H1 (cell line): Measurements from ENCODE around the gene STK32C. TPM values are rescaled to one million over a fixed set of nuclear protein-coding genes. Genes with fewer than 3 reads are reported as not detected.

ENCODE experiments used
- EP300 ChIP-seq, 2 experiments: IDR thresholded peaks; 1 replicate in 1 of 2; 2 replicates in 1 of 2; pipeline ENCODE4 v1.6.1; 2011 to 2012; ENCODE audit warnings: low read depth in 2 of 2, low read length in 2 of 2, mild to moderate bottlenecking in 2 of 2, borderline replicate concordance in 1 of 2, inconsistent platforms in 1 of 2, moderate library complexity in 1 of 2
- RAD21 ChIP-seq, 2 experiments: IDR thresholded peaks in 1 of 2; conservative IDR thresholded peaks in 1 of 2; 2 replicates each; pipeline ENCODE4 v1.6.1; 2011; ENCODE audit warnings: low read depth in 2 of 2, low read length in 2 of 2, improper control_type of control experiment in 1 of 2, inconsistent platforms in 1 of 2, mild to moderate bottlenecking in 1 of 2, moderate library complexity in 1 of 2
- SP1 ChIP-seq: IDR thresholded peaks from 2 replicates; pipeline ENCODE4 v1.6.1; 2011; ENCODE audit warnings: low read depth, low read length
- TEAD4 ChIP-seq: IDR thresholded peaks from 2 replicates; pipeline ENCODE4 v1.6.1; 2012; ENCODE audit warnings: low read depth, low read length, inconsistent platforms, mixed read lengths
- polyA plus RNA-seq, 7 experiments: library from polyadenylated mRNA; depleted of rRNA in 3 of 7; stranded (reverse) in 5 of 7; unstranded in 2 of 7; fragments of >200 nt in 5 of 7; fragments of 200-250 nt in 2 of 7; gene quantifications; 1 replicate in 5 of 7; 2 replicates in 1 of 7; 4 replicates in 1 of 7; pipeline versions ENCODE4 v1.2.1 to v1.2.3, GENCODE V29; 2011 to 2013; ENCODE audit warnings: missing spikeins in 2 of 7, mixed read lengths in 2 of 7
- total RNA-seq: library from RNA; stranded (reverse); fragmentation: NEBNext Ultra II Directional; extraction: Animal tissue kit (Norgen Biotek cat#: 25700); gene quantifications from 2 replicates; pipeline ENCODE4 v1.2.1, GENCODE V29; 2021

The STK32C gene
- total and polyA plus RNA-seq, 2 of the 8 experiments (the other 6 are each of a cell fraction or from before 2014, with no cell fraction given): 10.6 to 15.6 TPM

- TF ChIP-seq EP300 (IDR thresholded peaks at IDR 0.05; ENCODE audit: borderline replicate concordance in 1 of 2, low read depth in 2 of 2, low read length in 2 of 2): no peak
- no peak for TF ChIP-seq TEAD4
- TF ChIP-seq RAD21 (IDR thresholded peaks at IDR 0.05 in 1 of 2, conservative IDR thresholded peaks at IDR 0.05 in 1 of 2; ENCODE audit: low read depth in 2 of 2, low read length in 2 of 2): no peak
- no peak for TF ChIP-seq SP1
These were observed 36.6 kb upstream of the STK32C start (continued) for GRCh38 chr10:132344386-132344785.
